ENCODE data around the gene DPF3.

Gene DPF3

DNA sequence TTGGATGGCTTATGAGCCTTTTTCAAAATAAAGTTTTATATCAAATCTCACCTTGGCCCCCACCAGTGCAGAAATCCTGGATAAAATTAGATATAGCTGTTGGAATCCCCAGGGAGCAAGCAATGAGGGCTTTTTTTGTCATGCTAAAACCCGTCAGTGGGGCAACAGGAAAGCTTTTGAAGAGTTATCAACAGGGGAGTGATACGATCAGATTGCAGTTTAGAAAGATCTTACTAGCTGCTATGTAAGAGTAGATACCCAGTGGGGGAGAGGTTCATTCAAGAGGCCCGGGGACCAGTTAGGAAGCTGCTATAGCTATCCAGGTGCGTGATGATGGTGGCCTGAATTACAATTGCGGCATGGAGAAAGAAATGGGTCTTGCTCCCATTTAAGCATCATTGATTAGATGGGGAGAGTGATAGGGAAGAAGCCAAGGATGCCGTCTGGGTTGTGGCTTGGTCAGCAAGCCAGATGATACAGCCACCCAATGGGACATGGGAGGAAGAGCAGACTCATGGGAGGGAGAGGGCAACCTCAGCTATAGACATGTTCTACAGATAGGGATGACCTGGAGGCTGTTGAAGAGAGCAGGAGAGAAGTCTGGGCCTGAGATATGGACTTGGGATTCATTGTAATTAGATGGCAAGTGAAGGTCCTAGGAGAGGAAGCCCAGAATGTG, 272.4 kb downstream of the DPF3 start:
- no peak for DNase-seq (ENCODE audit: low read depth)
- no peak overlapping the region for H3K4me3 ChIP-seq (ENCODE audit: low read depth, low read length)

DNA sequence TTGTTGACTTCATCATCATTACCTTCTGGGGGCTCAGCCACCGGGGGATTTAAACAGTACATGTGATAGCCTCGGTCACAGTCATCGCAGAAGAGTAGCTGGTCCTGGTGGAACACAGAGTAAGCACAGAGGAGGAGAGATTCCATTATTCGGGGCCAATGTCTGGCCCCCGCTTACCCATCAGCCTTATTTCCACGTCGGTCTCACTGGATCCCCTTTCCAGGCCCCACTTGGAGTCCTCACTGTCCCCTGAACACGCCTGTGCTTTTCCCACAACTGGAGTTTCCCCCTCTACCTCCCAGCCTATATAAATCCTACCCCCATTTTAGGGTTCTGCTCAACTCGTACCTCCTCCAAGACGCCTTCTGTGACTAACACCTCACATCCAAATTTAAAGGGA, 274.0 kb downstream of the DPF3 start:
- TF ChIP-seq, protein P1, sequence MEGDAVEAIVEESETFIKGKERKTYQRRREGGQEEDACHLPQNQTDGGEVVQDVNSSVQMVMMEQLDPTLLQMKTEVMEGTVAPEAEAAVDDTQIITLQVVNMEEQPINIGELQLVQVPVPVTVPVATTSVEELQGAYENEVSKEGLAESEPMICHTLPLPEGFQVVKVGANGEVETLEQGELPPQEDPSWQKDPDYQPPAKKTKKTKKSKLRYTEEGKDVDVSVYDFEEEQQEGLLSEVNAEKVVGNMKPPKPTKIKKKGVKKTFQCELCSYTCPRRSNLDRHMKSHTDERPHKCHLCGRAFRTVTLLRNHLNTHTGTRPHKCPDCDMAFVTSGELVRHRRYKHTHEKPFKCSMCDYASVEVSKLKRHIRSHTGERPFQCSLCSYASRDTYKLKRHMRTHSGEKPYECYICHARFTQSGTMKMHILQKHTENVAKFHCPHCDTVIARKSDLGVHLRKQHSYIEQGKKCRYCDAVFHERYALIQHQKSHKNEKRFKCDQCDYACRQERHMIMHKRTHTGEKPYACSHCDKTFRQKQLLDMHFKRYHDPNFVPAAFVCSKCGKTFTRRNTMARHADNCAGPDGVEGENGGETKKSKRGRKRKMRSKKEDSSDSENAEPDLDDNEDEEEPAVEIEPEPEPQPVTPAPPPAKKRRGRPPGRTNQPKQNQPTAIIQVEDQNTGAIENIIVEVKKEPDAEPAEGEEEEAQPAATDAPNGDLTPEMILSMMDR (IDR thresholded peaks at IDR 0.05; ENCODE audit: low read depth, low read length, missing control alignments), result no peak
- no peak for DNase-seq (ENCODE audit: low read depth)
- no peak overlapping the region for H3K4me3 ChIP-seq (ENCODE audit: low read depth, low read length)

More for the DNA sequence above, 272.4 kb downstream of the DPF3 start:
- TF ChIP-seq, protein P1 (IDR thresholded peaks at IDR 0.05; ENCODE audit: low read depth, low read length, missing control alignments), result no peak

DNA sequence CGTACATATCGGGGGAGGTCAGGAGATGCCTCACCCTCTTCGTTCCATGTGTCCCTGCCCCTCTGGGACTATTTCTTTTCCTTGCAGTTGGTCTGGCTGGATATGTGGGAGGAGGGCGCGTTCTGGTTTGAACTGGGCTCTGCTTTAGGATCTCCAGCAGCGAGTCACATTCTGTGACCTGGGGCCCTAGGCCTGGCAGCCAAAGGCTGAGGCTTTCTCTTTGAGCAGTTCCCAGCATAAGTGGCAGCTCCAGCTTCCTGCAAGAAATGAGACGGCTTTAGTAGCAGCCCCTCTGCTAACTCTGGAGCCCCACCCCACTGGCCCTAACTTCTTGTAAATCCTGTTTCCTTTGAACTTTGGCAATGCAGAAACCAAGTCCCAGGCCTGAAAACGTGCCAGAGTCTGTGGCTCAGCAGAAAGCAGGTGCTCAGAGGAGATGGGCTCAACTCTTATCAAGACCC, 274.8 kb downstream of the DPF3 start:
- DNase-seq (ENCODE audit: low read depth), result no peak
- no peak overlapping the region for H3K4me3 ChIP-seq (ENCODE audit: low read depth, low read length)
- TF ChIP-seq, protein P1 (IDR thresholded peaks at IDR 0.05; ENCODE audit: low read depth, low read length, missing control alignments), result no peak

DNA sequence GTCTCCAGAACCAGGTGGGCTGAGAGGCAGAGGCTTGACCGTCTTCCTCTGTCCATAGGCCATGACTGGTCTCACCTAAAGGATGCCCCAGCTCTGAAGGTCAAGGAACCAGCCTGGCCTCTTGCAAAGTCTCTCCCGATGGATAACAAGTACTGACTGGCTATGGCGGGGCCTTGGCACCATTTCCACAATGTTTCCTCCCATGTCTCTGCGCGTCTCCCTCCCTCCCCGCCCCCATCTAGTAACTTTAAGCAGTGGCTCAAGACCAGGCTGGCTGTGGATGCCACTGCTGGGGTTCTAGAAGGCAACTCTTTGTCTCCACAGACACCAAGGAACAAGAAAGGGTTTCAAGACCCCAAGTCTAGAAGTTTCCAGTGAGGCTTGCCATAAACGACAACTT, 275.5 kb downstream of the DPF3 start:
- no peak for DNase-seq (ENCODE audit: low read depth)
- TF ChIP-seq, protein P1 (IDR thresholded peaks at IDR 0.05; ENCODE audit: low read depth, low read length, missing control alignments), result no peak
- H3K4me3 ChIP-seq (ENCODE audit: low read depth, low read length), result no peak overlapping the region

DNA sequence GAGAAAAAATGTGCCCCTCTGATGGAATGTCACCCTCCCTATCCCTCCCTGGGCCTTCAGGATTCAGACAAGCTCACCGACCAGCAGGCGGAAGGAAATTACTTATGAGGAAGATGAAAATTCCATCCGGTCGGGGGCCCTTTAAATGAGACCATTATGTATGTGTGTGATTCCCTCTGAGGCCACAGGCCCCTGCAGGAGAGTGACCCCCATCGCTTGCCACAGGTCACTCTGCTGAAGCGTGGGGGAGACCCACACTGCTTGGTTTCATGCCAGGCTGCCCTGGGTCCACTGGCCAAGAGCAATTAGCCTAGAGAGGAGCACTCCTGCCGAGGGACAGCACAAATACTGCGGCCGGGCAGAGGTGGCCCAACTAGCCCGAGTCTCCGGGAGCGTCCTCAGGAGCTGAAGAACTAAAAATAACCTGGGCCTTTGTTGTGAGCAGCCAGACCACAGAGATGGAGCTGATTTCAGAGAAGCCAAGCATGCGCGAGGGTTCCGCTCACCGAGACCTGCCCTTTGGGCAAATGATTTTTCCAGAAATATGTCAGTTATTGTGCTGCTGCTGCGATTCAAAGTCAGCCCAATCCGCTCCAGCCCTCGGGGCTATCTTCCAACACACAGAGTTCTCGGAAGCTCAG, 276.4 kb downstream of the DPF3 start:
- TF ChIP-seq, protein P1 (IDR thresholded peaks at IDR 0.05; ENCODE audit: low read depth, low read length, missing control alignments), result no peak
- no peak for DNase-seq (ENCODE audit: low read depth)

DNA sequence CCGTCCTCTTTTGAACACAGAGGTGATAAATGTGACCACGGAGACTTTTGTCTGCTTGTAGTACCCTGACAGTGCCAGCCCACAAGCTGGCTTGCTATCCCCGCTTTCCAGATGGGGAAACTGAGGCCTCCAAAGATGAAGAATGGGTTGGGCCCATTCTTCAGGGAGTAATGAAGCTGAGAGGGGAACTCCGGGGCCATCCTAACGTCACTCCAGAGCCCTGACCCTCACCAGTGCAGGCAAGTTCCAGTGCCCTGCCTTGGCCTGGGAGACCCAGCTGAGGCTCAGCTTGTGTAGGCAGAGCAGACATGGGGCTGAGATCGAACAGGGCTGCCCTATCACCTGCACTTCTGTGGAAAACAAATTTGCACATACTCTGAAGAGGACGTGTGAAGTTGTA, 277.1 kb downstream of the DPF3 start:
- no peak for DNase-seq (ENCODE audit: low read depth)
- TF ChIP-seq, protein P1 (IDR thresholded peaks at IDR 0.05; ENCODE audit: low read depth, low read length, missing control alignments), result no peak
- H3K4me3 ChIP-seq (ENCODE audit: low read depth, low read length), result no peak overlapping the region

More for the DNA sequence above, 276.4 kb downstream of the DPF3 start:
- no peak overlapping the region for H3K4me3 ChIP-seq (ENCODE audit: low read depth, low read length)

Data from GM12864 (cell line).